Panc1 (cell line): Measurements from ENCODE around the gene PHPT1. TPM values are rescaled to one million over a fixed set of nuclear protein-coding genes. Genes with fewer than 3 reads are reported as not detected.

Source experiments
- ATAC-seq: fragments of 200-7000 bp; cut with Tn5 transposase; 2 replicates; pipeline ENCODE4 v1.9.1; 2020; ENCODE audit warnings: mild to moderate bottlenecking, moderate library complexity
- BruUV-seq: library from RNA; stranded (reverse); fragments of 400-500 nt; replicated peaks from 2 replicates; lab custom pipeline; 2021; lab: Mats Ljungman, UMichigan
- CTCF ChIA-PET: fragments of 300-600 bp; sonication (Branson Sonifier 250); formaldehyde crosslinking; loops from one replicate; lab custom pipeline; 2022; ENCODE audit warnings: antibody characterized with exemption; lab: Charles Lee
- POLR2A ChIA-PET: fragments of 300-600 bp; sonication (Branson Sonifier 250); formaldehyde crosslinking; loops from one replicate; lab custom pipeline; 2022; ENCODE audit warnings: antibody characterized with exemption; lab: Charles Lee
- DNase-seq: peaks from one replicate; pipeline ENCODE4 v3.0.0-alpha.2; 2010; ENCODE audit warnings: low read depth, low spot score
- H3K27ac ChIP-seq: 2 replicates; pipeline ENCODE4 v1.5.1; 2011; ENCODE audit warnings: mild to moderate bottlenecking, low read length, inconsistent platforms
- H3K27me3 ChIP-seq: fragments of 200-500 bp; sonication (Bioruptor generic); 2 replicates; pipeline ENCODE4 v1.6.0; 2014; ENCODE audit warnings: low read length, inconsistent platforms; ENCODE audit not compliant: control insufficient read depth, insufficient read depth
- H3K36me3 ChIP-seq: fragments of 200-500 bp; sonication (Bioruptor generic); 2 replicates; pipeline ENCODE4 v1.5.1; 2014; ENCODE audit warnings: inconsistent platforms, mild to moderate bottlenecking, low read length, moderate library complexity; ENCODE audit not compliant: control insufficient read depth, insufficient read depth
- H3K4me1 ChIP-seq: 2 replicates; pipeline ENCODE4 v1.5.1; 2011; ENCODE audit warnings: inconsistent platforms, mild to moderate bottlenecking, low read length, moderate library complexity; ENCODE audit not compliant: control insufficient read depth, insufficient read depth
- H3K4me3 ChIP-seq, 2 experiments: 2 replicates each; pipeline ENCODE4 v1.5.1; 2011 to 2012; ENCODE audit warnings: low read depth in 2 of 2, low read length in 2 of 2, mild to moderate bottlenecking in 2 of 2, inconsistent platforms in 1 of 2, moderate library complexity in 1 of 2
- H3K9me3 ChIP-seq: fragments of 200-500 bp; sonication (Bioruptor generic); 2 replicates; pipeline ENCODE4 v1.5.1; 2014; ENCODE audit warnings: low read depth, mild to moderate bottlenecking, inconsistent platforms, low read length, moderate library complexity; ENCODE audit not compliant: control insufficient read depth, insufficient read depth
- POLR2AphosphoS5 ChIP-seq: IDR thresholded peaks from 2 replicates; pipeline ENCODE4 v1.6.1; 2012; ENCODE audit warnings: mild to moderate bottlenecking, low read depth, low read length, moderate library complexity
- SIN3A ChIP-seq: IDR thresholded peaks from 2 replicates; pipeline ENCODE4 v1.6.1; 2012; ENCODE audit warnings: low read depth, mild to moderate bottlenecking, low read length, moderate library complexity, borderline replicate concordance; ENCODE audit not compliant: insufficient read depth
- TCF7L2 ChIP-seq: IDR thresholded peaks from 2 replicates; pipeline ENCODE4 v1.6.1; 2011; ENCODE audit warnings: mild to moderate bottlenecking, low read depth, low read length, inconsistent platforms
- in situ Hi-C: cut with HindIII; loops from 2 replicates; pipeline ENCODE4 v1.10.0; 2016; ENCODE audit warnings: low sequenced_read_pairs, low pct_unique_long_range_greater_than_20kb
- intact Hi-C: fragments of 100-400 bp; cut with micrococcal nuclease; formaldehyde crosslinking; loops from one replicate; pipeline ENCODE4 v1.10.0; 2022; ENCODE audit not compliant: unreplicated experiment
- total RNA-seq: library from RNA; stranded (reverse); gene quantifications from one replicate; pipeline ENCODE4 v1.2.1, GENCODE V29; 2021; ENCODE audit not compliant: unreplicated experiment
- TF ChIP-seq, protein P1 (sequence below), 2 experiments: IDR thresholded peaks; 2 replicates each; pipeline ENCODE4 v1.6.1; 2011 to 2012; ENCODE audit warnings: low read depth in 2 of 2, control low read depth in 1 of 2, low read length in 1 of 2, mild to moderate bottlenecking in 1 of 2, moderate library complexity in 1 of 2; ENCODE audit not compliant: insufficient read depth in 1 of 2
- TF ChIP-seq, protein P2 (sequence below): fragments of 450-650 bp; IDR thresholded peaks from 2 replicates; pipeline ENCODE4 v1.5.1; 2017; ENCODE audit warnings: mild to moderate bottlenecking

The PHPT1 gene
- total RNA-seq, 1 experiment from 2014 or later, result 204 TPM

GRCh38 chr9:136850866-136851775, 1.9 kb downstream of the PHPT1 start:
- no peaks in the 10 kb centered on the region for H3K9me3 ChIP-seq
- no TSS peak for BruUV-seq
- peak overlapping the region; percentile 64 to 69; a peak in 3 of 4 replicates for H3K4me3 ChIP-seq
- no peaks in the 10 kb centered on the region for H3K27me3 ChIP-seq
- ATAC-seq (no peak), DNase-seq (no peak)
- ChIA-PET CTCF (no interaction called here), POLR2A (interaction anchor here (0.6 kb wide), 1 partner anchor 87 kb away, joined by 6 read pairs; no protein-coding TSS in a partner anchor)
- peak overlapping the region; percentile 83; the same call in 1 of the 2 replicates for H3K27ac ChIP-seq
- TF ChIP-seq, protein P1, sequence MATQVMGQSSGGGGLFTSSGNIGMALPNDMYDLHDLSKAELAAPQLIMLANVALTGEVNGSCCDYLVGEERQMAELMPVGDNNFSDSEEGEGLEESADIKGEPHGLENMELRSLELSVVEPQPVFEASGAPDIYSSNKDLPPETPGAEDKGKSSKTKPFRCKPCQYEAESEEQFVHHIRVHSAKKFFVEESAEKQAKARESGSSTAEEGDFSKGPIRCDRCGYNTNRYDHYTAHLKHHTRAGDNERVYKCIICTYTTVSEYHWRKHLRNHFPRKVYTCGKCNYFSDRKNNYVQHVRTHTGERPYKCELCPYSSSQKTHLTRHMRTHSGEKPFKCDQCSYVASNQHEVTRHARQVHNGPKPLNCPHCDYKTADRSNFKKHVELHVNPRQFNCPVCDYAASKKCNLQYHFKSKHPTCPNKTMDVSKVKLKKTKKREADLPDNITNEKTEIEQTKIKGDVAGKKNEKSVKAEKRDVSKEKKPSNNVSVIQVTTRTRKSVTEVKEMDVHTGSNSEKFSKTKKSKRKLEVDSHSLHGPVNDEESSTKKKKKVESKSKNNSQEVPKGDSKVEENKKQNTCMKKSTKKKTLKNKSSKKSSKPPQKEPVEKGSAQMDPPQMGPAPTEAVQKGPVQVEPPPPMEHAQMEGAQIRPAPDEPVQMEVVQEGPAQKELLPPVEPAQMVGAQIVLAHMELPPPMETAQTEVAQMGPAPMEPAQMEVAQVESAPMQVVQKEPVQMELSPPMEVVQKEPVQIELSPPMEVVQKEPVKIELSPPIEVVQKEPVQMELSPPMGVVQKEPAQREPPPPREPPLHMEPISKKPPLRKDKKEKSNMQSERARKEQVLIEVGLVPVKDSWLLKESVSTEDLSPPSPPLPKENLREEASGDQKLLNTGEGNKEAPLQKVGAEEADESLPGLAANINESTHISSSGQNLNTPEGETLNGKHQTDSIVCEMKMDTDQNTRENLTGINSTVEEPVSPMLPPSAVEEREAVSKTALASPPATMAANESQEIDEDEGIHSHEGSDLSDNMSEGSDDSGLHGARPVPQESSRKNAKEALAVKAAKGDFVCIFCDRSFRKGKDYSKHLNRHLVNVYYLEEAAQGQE (IDR thresholded peaks at IDR 0.05; ENCODE audit: insufficient read depth in 1 of 2, low read depth in 2 of 2, low read length in 1 of 2), result no peak
- TF ChIP-seq TCF7L2 (no peak), POLR2AphosphoS5 (no peak)
- intact Hi-C loops, result no loop called here
- no peaks in the 10 kb centered on the region for H3K36me3 ChIP-seq
- peaks cover 18% of the 10 kb centered on the region for H3K4me1 ChIP-seq
- in situ Hi-C loops, result no loop called here

- Histone ChIP-seq H3K9me3 (no peaks in the 10 kb centered on the region), H3K4me3 (no peak within 1 kb of the TSS), H3K36me3 (no peaks in the 10 kb centered on the region), H3K4me1 (peaks cover 21% of the 10 kb centered on the region), H3K27ac (peak within 1 kb of the TSS; percentile 59), H3K27me3 (no peaks in the 10 kb centered on the region)
- TF ChIP-seq, protein P1 (IDR thresholded peaks at IDR 0.05; ENCODE audit: insufficient read depth in 1 of 2, low read depth in 2 of 2, low read length in 1 of 2), result no peak
- TF ChIP-seq SIN3A, result no peak
- TF ChIP-seq TCF7L2, result no peak
- TF ChIP-seq, protein P2, sequence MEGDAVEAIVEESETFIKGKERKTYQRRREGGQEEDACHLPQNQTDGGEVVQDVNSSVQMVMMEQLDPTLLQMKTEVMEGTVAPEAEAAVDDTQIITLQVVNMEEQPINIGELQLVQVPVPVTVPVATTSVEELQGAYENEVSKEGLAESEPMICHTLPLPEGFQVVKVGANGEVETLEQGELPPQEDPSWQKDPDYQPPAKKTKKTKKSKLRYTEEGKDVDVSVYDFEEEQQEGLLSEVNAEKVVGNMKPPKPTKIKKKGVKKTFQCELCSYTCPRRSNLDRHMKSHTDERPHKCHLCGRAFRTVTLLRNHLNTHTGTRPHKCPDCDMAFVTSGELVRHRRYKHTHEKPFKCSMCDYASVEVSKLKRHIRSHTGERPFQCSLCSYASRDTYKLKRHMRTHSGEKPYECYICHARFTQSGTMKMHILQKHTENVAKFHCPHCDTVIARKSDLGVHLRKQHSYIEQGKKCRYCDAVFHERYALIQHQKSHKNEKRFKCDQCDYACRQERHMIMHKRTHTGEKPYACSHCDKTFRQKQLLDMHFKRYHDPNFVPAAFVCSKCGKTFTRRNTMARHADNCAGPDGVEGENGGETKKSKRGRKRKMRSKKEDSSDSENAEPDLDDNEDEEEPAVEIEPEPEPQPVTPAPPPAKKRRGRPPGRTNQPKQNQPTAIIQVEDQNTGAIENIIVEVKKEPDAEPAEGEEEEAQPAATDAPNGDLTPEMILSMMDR, result no peak
- TF ChIP-seq POLR2AphosphoS5, result no peak; the same call in 1 of the 2 replicates
- POLR2A ChIA-PET, result no interaction called here
- in situ Hi-C loops, result no loop called here
- CTCF ChIA-PET, result interaction anchor here (0.7 kb wide), 1 partner anchor 129 kb away, joined by 3 read pairs; no protein-coding TSS in a partner anchor
- no peak for ATAC-seq
- BruUV-seq, result no TSS peak
- intact Hi-C loops, result no loop called here
- DNase-seq, result no peak
Measured at GRCh38 chr9:136851941-136852663, 2.9 kb downstream of the PHPT1 start, which contains the start of gene MAMDC4. MAMDC4 (plus strand) TSS chr9:136852346; CDS start chr9:136852417, 71 bp downstream.
